Stomach (tissue), 9 donors: Measurements from ENCODE around the gene HMGCS2. TPM values are rescaled to one million over a fixed set of nuclear protein-coding genes. Genes with fewer than 3 reads are reported as not detected.

Experiments
- DNase-seq, 2 donors: peaks; one replicate each; pipeline versions ENCODE4 v3.0.0 to v3.0.0-alpha.2; 2013 to 2019
- H3K27ac ChIP-seq, 5 donors: fragments of 200-600 bp in 4 of 5; sonication (generic) in 4 of 5; one replicate each; pipeline ENCODE4 v1.5.1; 2013 to 2019; ENCODE audit warnings: mild to moderate bottlenecking in 1 of 5, moderate library complexity in 1 of 5
- H3K27me3 ChIP-seq, 3 donors: fragments of 200-600 bp; sonication (generic); one replicate each; pipeline ENCODE4 v1.5.1; 2017 to 2019; ENCODE audit warnings: mixed run types in 1 of 3
- H3K36me3 ChIP-seq, 4 donors: fragments of 200-600 bp; sonication (generic); 1 replicate in 3 of 4; 2 replicates in 1 of 4; pipeline ENCODE4 v1.5.1; 2016 to 2019
- H3K4me1 ChIP-seq, 4 donors: fragments of 200-600 bp; sonication (generic); one replicate each; pipeline ENCODE4 v1.5.1; 2016 to 2019
- H3K4me3 ChIP-seq, 4 donors: fragments of 200-600 bp; sonication (generic) in 3 of 4; one replicate each; pipeline ENCODE4 v1.5.1; 2016 to 2019; ENCODE audit warnings: mild to moderate bottlenecking in 1 of 4
- H3K9me3 ChIP-seq, 4 donors: fragments of 200-600 bp; sonication (generic); one replicate each; pipeline ENCODE4 v1.5.1; 2016 to 2019
- EP300 ChIP-seq: sonication (generic); formaldehyde crosslinking; IDR thresholded peaks from one replicate; pipeline ENCODE4 v1.6.1; 2017; ENCODE audit warnings: antibody characterized with exemption
- POLR2A ChIP-seq, 4 donors: fragments of 450-650 bp; IDR thresholded peaks; one replicate each; pipeline ENCODE4 v1.6.1; 2016; ENCODE audit warnings: antibody characterized with exemption in 4 of 4, control low read depth in 2 of 4, mild to moderate bottlenecking in 1 of 4, moderate library complexity in 1 of 4
- POLR2AphosphoS5 ChIP-seq, 3 donors: sonication (generic); formaldehyde crosslinking; IDR thresholded peaks; one replicate each; pipeline ENCODE4 v1.6.1; 2016; ENCODE audit warnings: antibody characterized with exemption in 3 of 3
- WGBS, 5 donors: extraction: QIAGEN DNeasy Blood & Tissue Kit in 3 of 5; methylation state at CpG; one replicate each; pipeline versions ENCODE4 v1.1.5 to v1.1.7; 2013 to 2018; 5-methylcytosine and 5-hydroxymethylcytosine counted together
- intact Hi-C: fragments of 100-400 bp; cut with DNase I; formaldehyde crosslinking; loops from one replicate; pipeline ENCODE4 v1.15.1; 2023; ENCODE audit warnings: low total_unique reads
- polyA plus RNA-seq, 3 donors: library from polyadenylated mRNA; stranded (reverse); fragments of 200-250 nt; gene quantifications; one replicate each; pipeline ENCODE4 v1.2.3, GENCODE V29; 2013
- total RNA-seq, 5 donors: library from RNA; depleted of rRNA; stranded (reverse); fragments of >200 nt; gene quantifications; one replicate each; pipeline versions ENCODE4 v1.1.0 to v1.2.3, GENCODE V29; 2014 to 2016
- TF ChIP-seq, protein P1 (sequence below), 7 experiments: fragments of 450-650 bp in 4 of 7; fragments of 200-600 bp in 3 of 7; sonication (generic) in 3 of 7; IDR thresholded peaks; one replicate each; pipeline ENCODE4 v1.5.1; 2016 to 2019; ENCODE audit warnings: antibody characterized with exemption in 7 of 7, control low read depth in 2 of 7, mild to moderate bottlenecking in 1 of 7
- donor health status: healthy with polysubstance abuse.
- donor health status: Bipolar disorder and iron deficiency.
- donor health status: healthy.

The HMGCS2 gene
- total and polyA plus RNA-seq, 8 donors, result 2.5 to 203 (median 57.6) TPM

DNA sequence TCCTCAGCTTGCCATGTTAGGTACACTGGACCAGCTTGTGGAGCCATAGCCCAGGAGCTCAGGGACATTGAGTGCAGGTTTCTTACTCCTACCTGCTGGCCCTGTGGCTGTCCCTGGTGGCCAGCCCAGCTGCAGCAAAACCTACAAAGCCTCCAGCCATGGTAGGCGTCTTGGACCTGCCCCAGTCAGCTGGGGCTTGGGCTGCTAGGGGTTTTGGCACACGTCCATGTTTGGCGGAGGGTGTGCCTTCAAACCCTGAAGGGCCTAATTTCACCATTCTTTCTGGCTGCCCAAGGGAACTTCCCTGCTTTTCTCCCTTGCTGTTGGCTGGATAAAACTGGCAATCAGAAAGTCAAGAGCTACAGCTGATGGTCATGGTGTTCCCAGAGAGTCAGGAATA lies 25.4 kb downstream of the HMGCS2 start:
- intact Hi-C loops, result loop anchor here (10.0 kb wide), 1 partner anchor 61 kb away; no protein-coding TSS in a partner anchor

GRCh38 chr1:119742677-119743076 lies 26.0 kb downstream of the HMGCS2 start:
- Histone ChIP-seq H3K27me3 (no peaks in the 10 kb centered on the region), H3K9me3 (no peaks in the 10 kb centered on the region), H3K36me3 (peaks cover 0 to 42% (median 16%) of the 10 kb centered on the region in 4 donors), H3K4me3 (no peak overlapping the region), H3K27ac (peak overlapping the region in 2 of 5 donors; percentile 18 to 55), H3K4me1 (peaks cover 3 to 58% (median 25%) of the 10 kb centered on the region in 4 donors)
- WGBS, 5 donors, result 66 to 80% (median 76%) methylated on average over 7 of the region's 7 CpGs
- TF ChIP-seq POLR2AphosphoS5 (IDR thresholded peaks at IDR 0.05), result no peak
- TF ChIP-seq EP300, result no peak
- TF ChIP-seq, protein P1, sequence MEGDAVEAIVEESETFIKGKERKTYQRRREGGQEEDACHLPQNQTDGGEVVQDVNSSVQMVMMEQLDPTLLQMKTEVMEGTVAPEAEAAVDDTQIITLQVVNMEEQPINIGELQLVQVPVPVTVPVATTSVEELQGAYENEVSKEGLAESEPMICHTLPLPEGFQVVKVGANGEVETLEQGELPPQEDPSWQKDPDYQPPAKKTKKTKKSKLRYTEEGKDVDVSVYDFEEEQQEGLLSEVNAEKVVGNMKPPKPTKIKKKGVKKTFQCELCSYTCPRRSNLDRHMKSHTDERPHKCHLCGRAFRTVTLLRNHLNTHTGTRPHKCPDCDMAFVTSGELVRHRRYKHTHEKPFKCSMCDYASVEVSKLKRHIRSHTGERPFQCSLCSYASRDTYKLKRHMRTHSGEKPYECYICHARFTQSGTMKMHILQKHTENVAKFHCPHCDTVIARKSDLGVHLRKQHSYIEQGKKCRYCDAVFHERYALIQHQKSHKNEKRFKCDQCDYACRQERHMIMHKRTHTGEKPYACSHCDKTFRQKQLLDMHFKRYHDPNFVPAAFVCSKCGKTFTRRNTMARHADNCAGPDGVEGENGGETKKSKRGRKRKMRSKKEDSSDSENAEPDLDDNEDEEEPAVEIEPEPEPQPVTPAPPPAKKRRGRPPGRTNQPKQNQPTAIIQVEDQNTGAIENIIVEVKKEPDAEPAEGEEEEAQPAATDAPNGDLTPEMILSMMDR (IDR thresholded peaks at IDR 0.05), result no peak
- no peak for TF ChIP-seq POLR2A (IDR thresholded peaks at IDR 0.05)
- intact Hi-C loops, result loop anchor here (10.0 kb wide), 1 partner anchor 62 kb away; no protein-coding TSS in a partner anchor
- DNase-seq, result no peak

More for the DNA sequence above, 25.4 kb downstream of the HMGCS2 start:
- no peak for TF ChIP-seq EP300
- TF ChIP-seq POLR2A (IDR thresholded peaks at IDR 0.05), result no peak
- TF ChIP-seq, protein P1 (IDR thresholded peaks at IDR 0.05), result no peak
- TF ChIP-seq POLR2AphosphoS5 (IDR thresholded peaks at IDR 0.05), result no peak
- Histone ChIP-seq H3K36me3 (peaks cover 0 to 46% (median 15%) of the 10 kb centered on the region in 4 donors), H3K27me3 (no peaks in the 10 kb centered on the region), H3K4me3 (no peak overlapping the region), H3K9me3 (no peaks in the 10 kb centered on the region), H3K4me1 (peaks cover 0 to 58% (median 22%) of the 10 kb centered on the region in 4 donors), H3K27ac (peak overlapping the region in 2 of 5 donors; percentile 18 to 55)
- peak in 1 of 2 donors; percentile 31 for DNase-seq
- 24 to 50% (median 41%) methylated on average over 3 of the region's 3 CpGs for WGBS, 5 donors

DNA sequence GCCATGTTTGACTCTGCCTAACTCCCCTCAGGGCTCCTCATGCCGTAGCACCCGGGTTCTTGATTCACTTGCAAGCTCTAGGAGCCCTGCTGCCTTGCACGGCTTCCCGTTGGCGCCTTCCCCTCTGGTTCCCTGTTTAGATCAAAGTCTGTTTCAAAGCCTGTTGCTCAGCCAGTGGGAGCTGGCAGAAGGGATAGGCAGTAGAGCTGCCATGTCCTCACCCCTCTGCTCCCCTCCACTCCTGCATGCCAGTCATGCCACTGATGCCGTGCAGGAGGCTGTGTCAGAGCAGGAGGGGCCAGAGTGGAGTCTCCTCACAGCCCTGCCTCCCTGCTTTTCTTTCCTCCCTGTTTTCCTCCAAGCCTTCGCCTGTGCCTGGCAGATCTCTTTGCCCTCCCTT lies 26.5 kb downstream of the HMGCS2 start:
- H3K27me3 ChIP-seq, result no peaks in the 10 kb centered on the region
- H3K9me3 ChIP-seq, result no peaks in the 10 kb centered on the region
- H3K36me3 ChIP-seq, result peaks cover 0 to 42% (median 16%) of the 10 kb centered on the region in 4 donors
- 34 to 51% (median 42%) methylated on average over 7 of the region's 7 CpGs for WGBS, 5 donors
- intact Hi-C loops, result loop anchor here (10.0 kb wide), 1 partner anchor 63 kb away; no protein-coding TSS in a partner anchor
- DNase-seq, result peak in 1 of 2 donors; percentile 56
- H3K27ac ChIP-seq, result peak overlapping the region in 2 of 5 donors; percentile 18 to 46
- H3K4me3 ChIP-seq, result no peak overlapping the region
- TF ChIP-seq POLR2A (IDR thresholded peaks at IDR 0.05) (no peak), EP300 (no peak), POLR2AphosphoS5 (IDR thresholded peaks at IDR 0.05) (no peak)
- TF ChIP-seq, protein P1 (IDR thresholded peaks at IDR 0.05), result no peak
- H3K4me1 ChIP-seq, result peaks cover 8 to 58% (median 30%) of the 10 kb centered on the region in 4 donors

DNA sequence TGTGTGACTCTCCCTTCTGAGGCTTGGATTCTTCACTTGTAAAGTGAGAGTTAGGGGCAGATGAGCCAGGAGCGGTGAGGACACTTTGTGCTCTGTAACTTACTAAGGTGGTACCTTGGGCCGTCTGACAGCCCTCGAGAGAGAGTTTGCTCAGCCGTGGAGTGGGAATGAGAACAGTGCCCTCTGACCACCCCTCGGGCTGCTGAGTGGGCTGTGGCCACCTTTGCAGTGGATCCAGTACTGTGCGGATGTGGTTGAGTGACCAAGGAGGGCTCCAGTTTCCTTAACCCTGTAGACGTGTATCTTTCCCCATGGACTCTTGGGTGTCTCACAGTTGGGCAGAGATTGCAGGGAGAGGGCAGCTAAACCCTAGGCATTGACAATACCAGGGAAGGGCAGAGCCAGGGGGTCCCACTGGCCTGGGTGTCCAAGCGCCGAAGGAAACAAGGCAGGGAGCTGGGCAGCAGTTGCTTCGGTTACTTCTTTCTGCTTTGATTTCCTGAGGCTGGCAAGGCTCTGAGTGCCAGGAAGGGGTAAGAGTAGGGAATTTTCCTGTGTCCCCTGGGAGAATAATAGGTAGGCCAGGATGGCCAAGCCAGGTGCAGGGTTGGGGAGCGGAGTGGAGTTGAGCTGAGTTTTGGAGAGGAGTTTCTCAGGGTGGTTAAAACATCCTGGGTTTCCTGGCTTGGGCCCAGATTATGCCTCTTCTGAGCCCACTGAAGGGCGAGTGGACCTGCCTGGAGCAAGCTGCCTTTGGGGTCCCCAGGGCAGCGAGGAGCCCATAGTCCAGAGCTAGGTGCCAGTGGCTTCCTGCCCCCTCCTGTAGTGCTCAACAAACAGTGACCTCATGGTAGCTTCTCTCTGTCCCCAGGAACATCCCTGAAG lies 27.6 kb downstream of the HMGCS2 start:
- Histone ChIP-seq H3K4me1 (peaks cover 12 to 61% (median 39%) of the 10 kb centered on the region in 4 donors), H3K36me3 (peaks cover 0 to 45% (median 20%) of the 10 kb centered on the region in 4 donors), H3K4me3 (no peak overlapping the region), H3K27me3 (no peaks in the 10 kb centered on the region), H3K9me3 (no peaks in the 10 kb centered on the region), H3K27ac (peak overlapping the region in 1 of 5 donors; percentile 46)
- no peak for DNase-seq
- intact Hi-C loops, result loop anchor here (10.0 kb wide), 1 partner anchor 64 kb away; no protein-coding TSS in a partner anchor
- 87 to 93% (median 92%) methylated on average over 13 of the region's 13 CpGs for WGBS, 5 donors
- TF ChIP-seq POLR2AphosphoS5 (IDR thresholded peaks at IDR 0.05) (no peak), EP300 (no peak), POLR2A (IDR thresholded peaks at IDR 0.05) (no peak)
- TF ChIP-seq, protein P1 (IDR thresholded peaks at IDR 0.05), result no peak
